Spleen (tissue), 11 donors: Measurements from ENCODE around the gene DEAF1. TPM values are rescaled to one million over a fixed set of nuclear protein-coding genes. Genes with fewer than 3 reads are reported as not detected.
A peak's percentile ranks its signal among the peaks of the same experiment; 100 is the strongest.

ENCODE experiments used
- DNase-seq: peaks from one replicate; pipeline ENCODE4 v3.0.0-alpha.2; 2020
- H3K27ac ChIP-seq, 8 donors: fragments of 200-600 bp; sonication (generic) in 7 of 8; 1 replicate in 4 of 8; 2 replicates in 4 of 8; pipeline versions ENCODE4 v1.5.0 to v1.8.0; 2016 to 2021; ENCODE audit warnings: inconsistent platforms in 4 of 8, mild to moderate bottlenecking in 4 of 8, moderate library complexity in 1 of 8
- H3K27me3 ChIP-seq, 7 donors: fragments of 200-600 bp; sonication (generic) in 6 of 7; replicated peaks in 1 of 7; 1 replicate in 4 of 7; 2 replicates in 3 of 7; pipeline versions ENCODE4 v1.5.0 to v1.8.0; 2016 to 2021; ENCODE audit warnings: inconsistent platforms in 3 of 7, mild to moderate bottlenecking in 1 of 7
- H3K36me3 ChIP-seq, 6 donors: fragments of 200-600 bp; sonication (generic) in 5 of 6; 1 replicate in 4 of 6; 2 replicates in 2 of 6; pipeline versions ENCODE4 v1.5.0 to v1.8.0; 2016 to 2021; ENCODE audit warnings: inconsistent platforms in 2 of 6
- H3K4me1 ChIP-seq, 6 donors: fragments of 200-600 bp; sonication (generic) in 5 of 6; 1 replicate in 3 of 6; 2 replicates in 3 of 6; pipeline versions ENCODE4 v1.5.0 to v1.8.0; 2016 to 2021; ENCODE audit warnings: inconsistent platforms in 3 of 6
- H3K4me3 ChIP-seq, 8 donors: fragments of 200-600 bp; sonication (generic) in 7 of 8; 1 replicate in 4 of 8; 2 replicates in 4 of 8; pipeline versions ENCODE4 v1.5.0 to v1.8.0; 2016 to 2021; ENCODE audit warnings: inconsistent platforms in 4 of 8, mild to moderate bottlenecking in 4 of 8, moderate library complexity in 2 of 8
- H3K9me3 ChIP-seq, 8 donors: fragments of 200-600 bp; sonication (generic) in 7 of 8; 1 replicate in 4 of 8; 2 replicates in 4 of 8; pipeline versions ENCODE4 v1.5.0 to v1.8.0; 2016 to 2021; ENCODE audit warnings: inconsistent platforms in 4 of 8
- POLR2A ChIP-seq, 3 donors: fragments of 450-650 bp; IDR thresholded peaks; one replicate each; pipeline ENCODE4 v1.5.1; 2017; ENCODE audit warnings: antibody characterized with exemption in 3 of 3, mild to moderate bottlenecking in 1 of 3
- POLR2AphosphoS5 ChIP-seq, 3 donors: sonication (generic); formaldehyde crosslinking; IDR thresholded peaks; one replicate each; pipeline ENCODE4 v1.5.1; 2017; ENCODE audit warnings: antibody characterized with exemption in 3 of 3
- WGBS, 5 donors: extraction: QIAGEN DNeasy Blood & Tissue Kit in 3 of 5; methylation state at CpG; one replicate each; pipeline versions ENCODE4 v1.1.5 to v1.1.7; 2013 to 2018; 5-methylcytosine and 5-hydroxymethylcytosine counted together
- intact Hi-C: fragments of 100-400 bp; cut with DNase I; formaldehyde crosslinking; loops from one replicate; pipeline ENCODE4 v1.15.0; 2023; ENCODE audit warnings: low total_unique reads
- polyA plus RNA-seq, 3 donors: library from polyadenylated mRNA; stranded (reverse); fragments of 200-250 nt; gene quantifications; one replicate each; pipeline ENCODE4 v1.2.1, GENCODE V29; 2013
- total RNA-seq, 7 donors: library from RNA; depleted of rRNA in 3 of 7; stranded (reverse); fragments of >200 nt in 3 of 7; fragmentation: NEBNext Ultra II Directional in 4 of 7; extraction: Animal tissue kit (Norgen Biotek cat#: 25700) in 4 of 7; gene quantifications; one replicate each; pipeline versions ENCODE4 v1.1.0 to v1.2.1, GENCODE V29; 2016 to 2021
- TF ChIP-seq, protein P1 (sequence below), 11 experiments: fragments of 200-600 bp in 7 of 11; fragments of 450-650 bp in 4 of 11; sonication (generic) in 4 of 11; IDR thresholded peaks in 8 of 11; conservative IDR thresholded peaks in 3 of 11; 1 replicate in 7 of 11; 2 replicates in 4 of 11; pipeline versions ENCODE4 v1.4.0 to v1.8.0; 2016 to 2021; ENCODE audit warnings: antibody characterized with exemption in 11 of 11, inconsistent platforms in 4 of 11, mild to moderate bottlenecking in 1 of 11
- donor health status: healthy with polysubstance abuse.
- donor health status: DM: no; HTN: no; CAD: no; lungs with moderate emphysema.
- donor health status: DM: no; HTN: no; CAD: no.
- donor health status: Bipolar disorder and iron deficiency.
- donor health status: healthy.
- donor health status: DM: no; HTN: no; CAD: no.
- donor health status: DM: yes; HTN: yes; CAD: no.

DEAF1 gene
- total and polyA plus RNA-seq, 10 donors: 21.8 to 44.9 (median 30.1) TPM

DNA sequence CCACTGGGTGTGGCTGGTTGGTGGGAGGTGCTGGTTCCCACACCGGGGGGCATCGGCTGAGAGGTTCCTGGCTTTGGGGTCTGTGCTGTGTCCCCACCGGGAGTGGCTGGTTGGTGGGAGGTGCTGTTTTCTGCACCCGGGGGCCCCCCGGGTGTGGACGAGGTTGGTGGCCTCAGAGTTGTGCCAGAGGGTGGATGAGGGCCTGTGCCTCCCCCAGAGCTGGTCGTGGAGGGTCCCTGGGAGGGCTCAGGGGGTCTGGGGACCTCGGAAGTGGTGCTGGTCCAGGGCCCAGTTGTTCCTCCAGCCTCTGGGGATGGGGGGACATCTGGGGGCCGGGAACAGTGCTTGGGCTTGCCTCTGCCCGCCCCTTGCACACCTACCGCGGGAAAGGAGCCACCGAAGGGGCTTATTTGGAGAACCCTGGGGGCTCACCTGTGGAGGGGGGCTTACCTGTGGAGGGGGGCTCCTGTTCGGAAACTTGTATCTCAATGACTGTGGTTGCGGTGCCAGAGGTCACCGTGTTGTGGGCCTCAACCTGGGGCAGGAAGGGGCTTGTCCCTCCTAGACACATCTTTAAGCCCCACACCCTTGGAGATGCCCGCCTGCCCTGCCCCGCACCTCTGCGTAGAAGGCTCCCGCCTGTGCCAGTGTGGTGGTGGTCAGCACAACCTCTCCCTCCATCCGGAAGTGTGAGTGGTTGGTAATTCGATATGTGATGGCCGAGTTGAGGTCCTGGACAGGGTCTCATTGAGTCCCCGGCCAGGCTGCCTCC is 76.0 kb downstream of the DEAF1 start:
- Histone ChIP-seq H3K27ac (no peak overlapping the region), H3K4me1 (peaks cover 17 to 45% (median 27%) of the 10 kb centered on the region in 6 donors), H3K27me3 (peaks cover 0 to 2% (median 0%) of the 10 kb centered on the region in 7 donors), H3K36me3 (peaks cover 0 to 46% (median 9%) of the 10 kb centered on the region in 6 donors), H3K9me3 (no peaks in the 10 kb centered on the region), H3K4me3 (no peak overlapping the region)
- intact Hi-C loops: no loop called here
- WGBS, 5 donors: 89 to 95% (median 93%) methylated on average over 11 to 24 of the region's 24 CpGs
- DNase-seq: peak; percentile 74
- TF ChIP-seq POLR2AphosphoS5 (IDR thresholded peaks at IDR 0.05) (no peak), POLR2A (IDR thresholded peaks at IDR 0.05) (no peak)
- TF ChIP-seq, protein P1, sequence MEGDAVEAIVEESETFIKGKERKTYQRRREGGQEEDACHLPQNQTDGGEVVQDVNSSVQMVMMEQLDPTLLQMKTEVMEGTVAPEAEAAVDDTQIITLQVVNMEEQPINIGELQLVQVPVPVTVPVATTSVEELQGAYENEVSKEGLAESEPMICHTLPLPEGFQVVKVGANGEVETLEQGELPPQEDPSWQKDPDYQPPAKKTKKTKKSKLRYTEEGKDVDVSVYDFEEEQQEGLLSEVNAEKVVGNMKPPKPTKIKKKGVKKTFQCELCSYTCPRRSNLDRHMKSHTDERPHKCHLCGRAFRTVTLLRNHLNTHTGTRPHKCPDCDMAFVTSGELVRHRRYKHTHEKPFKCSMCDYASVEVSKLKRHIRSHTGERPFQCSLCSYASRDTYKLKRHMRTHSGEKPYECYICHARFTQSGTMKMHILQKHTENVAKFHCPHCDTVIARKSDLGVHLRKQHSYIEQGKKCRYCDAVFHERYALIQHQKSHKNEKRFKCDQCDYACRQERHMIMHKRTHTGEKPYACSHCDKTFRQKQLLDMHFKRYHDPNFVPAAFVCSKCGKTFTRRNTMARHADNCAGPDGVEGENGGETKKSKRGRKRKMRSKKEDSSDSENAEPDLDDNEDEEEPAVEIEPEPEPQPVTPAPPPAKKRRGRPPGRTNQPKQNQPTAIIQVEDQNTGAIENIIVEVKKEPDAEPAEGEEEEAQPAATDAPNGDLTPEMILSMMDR (IDR thresholded peaks at IDR 0.05 in 8 of 11, conservative IDR thresholded peaks at IDR 0.05 in 3 of 11): no peak

DNA sequence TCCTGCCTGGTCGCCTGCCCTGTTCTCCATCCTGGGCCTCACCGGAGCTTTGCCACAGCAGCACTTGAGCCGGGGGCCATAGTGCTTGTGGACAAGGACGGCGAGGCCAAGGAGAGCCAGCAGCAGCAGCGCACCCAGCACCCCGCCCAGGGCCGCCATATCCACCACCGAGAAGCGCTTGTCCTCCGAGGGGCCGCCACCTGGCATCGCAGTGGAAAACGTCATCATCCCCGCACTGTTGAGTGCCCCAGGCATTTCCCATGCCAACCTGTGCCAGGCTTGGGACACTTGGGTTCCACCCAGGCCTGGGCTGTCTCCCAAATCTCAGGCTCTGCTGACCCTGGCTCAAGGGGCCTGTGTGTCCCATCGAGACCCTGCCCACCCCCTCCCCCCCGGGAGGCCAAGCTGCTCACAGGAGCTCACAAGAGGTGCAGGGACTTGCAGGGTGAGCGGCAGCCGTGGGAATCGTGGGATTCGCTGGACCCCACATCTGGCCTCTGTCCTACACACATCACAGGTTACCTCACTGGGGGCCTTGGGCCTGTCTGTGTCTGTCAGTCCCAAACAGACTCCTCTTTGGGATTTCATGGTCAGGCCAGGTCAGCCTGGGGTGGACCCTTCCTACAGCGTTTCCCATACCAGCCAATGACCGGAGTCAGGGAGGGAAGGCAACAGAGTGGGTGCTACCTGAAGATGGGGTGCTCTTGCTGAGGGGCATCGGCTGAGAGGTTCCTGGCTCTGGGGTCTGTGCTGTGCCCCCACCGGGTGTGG is 76.9 kb downstream of the DEAF1 start:
- H3K9me3 ChIP-seq: no peaks in the 10 kb centered on the region
- peaks cover 21 to 55% (median 37%) of the 10 kb centered on the region in 6 donors for H3K4me1 ChIP-seq
- intact Hi-C loops: no loop called here
- H3K36me3 ChIP-seq: peaks cover 0 to 54% (median 13%) of the 10 kb centered on the region in 6 donors
- H3K27me3 ChIP-seq: no peaks in the 10 kb centered on the region
- 92 to 96% (median 94%) methylated on average over 15 to 25 of the region's 25 CpGs for WGBS, 5 donors
- DNase-seq: no peak
- TF ChIP-seq, protein P1 (IDR thresholded peaks at IDR 0.05 in 8 of 11, conservative IDR thresholded peaks at IDR 0.05 in 3 of 11): no peak
- TF ChIP-seq POLR2A (IDR thresholded peaks at IDR 0.05): no peak
- peak in 1 of 3 donors; percentile 44 for TF ChIP-seq POLR2AphosphoS5 (IDR thresholded peaks at IDR 0.05)
- H3K27ac ChIP-seq: no peak overlapping the region
- no peak overlapping the region for H3K4me3 ChIP-seq

DNA sequence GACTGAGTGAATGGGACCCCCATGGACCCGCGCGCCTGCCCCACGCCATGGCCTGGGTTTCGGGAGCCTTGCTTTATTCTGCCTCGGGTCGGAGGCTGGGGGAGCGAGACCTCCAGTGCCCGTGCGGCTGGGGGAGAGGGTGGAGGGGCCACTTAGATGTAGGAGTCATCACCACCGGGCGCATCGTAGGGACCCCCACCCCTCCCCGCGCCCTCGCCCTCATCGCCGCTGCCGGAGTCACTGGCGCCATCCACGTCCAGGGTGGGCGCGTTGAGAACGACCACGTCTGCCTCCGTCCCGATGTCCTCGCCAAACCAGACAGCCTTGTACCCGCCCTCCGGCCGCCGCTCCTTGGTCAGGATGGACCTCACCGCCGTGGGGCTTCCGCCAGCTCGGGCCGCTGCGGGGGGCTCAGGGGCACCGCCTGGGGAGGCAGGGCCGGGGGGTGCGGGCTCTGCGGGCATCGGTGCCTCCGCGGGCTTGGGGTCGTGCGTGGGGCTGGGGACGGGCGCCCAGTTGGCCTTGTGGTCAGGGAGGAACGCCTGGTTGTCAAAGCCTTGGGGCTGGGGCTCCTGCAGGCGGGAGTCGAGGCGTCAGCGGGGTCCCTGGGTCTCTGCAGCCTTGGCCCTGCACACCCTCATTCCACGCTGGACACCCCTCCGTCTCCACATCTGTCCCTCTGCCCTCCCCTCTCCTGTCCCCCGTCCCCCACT is 77.7 kb downstream of the DEAF1 start:
- H3K27me3 ChIP-seq: no peaks in the 10 kb centered on the region
- H3K27ac ChIP-seq: peak overlapping the region in 2 of 8 donors; percentile 94 to 97
- peak; percentile 84 for DNase-seq

More for the DNA sequence above, 77.7 kb downstream of the DEAF1 start:
- intact Hi-C loops: no loop called here
- TF ChIP-seq, protein P1 (IDR thresholded peaks at IDR 0.05 in 8 of 11, conservative IDR thresholded peaks at IDR 0.05 in 3 of 11): no peak
- TF ChIP-seq POLR2AphosphoS5 (IDR thresholded peaks at IDR 0.05) (peak in 1 of 3 donors; percentile 2), POLR2A (IDR thresholded peaks at IDR 0.05) (no peak)
- no peaks in the 10 kb centered on the region for H3K9me3 ChIP-seq
- peaks cover 21 to 62% (median 42%) of the 10 kb centered on the region in 6 donors for H3K4me1 ChIP-seq
- no peak overlapping the region for H3K4me3 ChIP-seq
- 90 to 94% (median 93%) methylated on average over 30 to 57 of the region's 57 CpGs for WGBS, 5 donors
- H3K36me3 ChIP-seq: peaks cover 0 to 54% (median 20%) of the 10 kb centered on the region in 6 donors
